Progenitor cell of endocrine pancreas (in vitro differentiated cells): Measurements from ENCODE around the gene ENTPD6. TPM values are rescaled to one million over a fixed set of nuclear protein-coding genes. Genes with fewer than 3 reads are reported as not detected.

Source experiments
- DNase-seq: peaks from one replicate; pipeline ENCODE4 v3.0.0; 2021; ENCODE audit warnings: low spot score; ENCODE audit not compliant: unreplicated experiment
- H3K27ac Mint-ChIP-seq: 2 replicates; pipeline ENCODE4 v1.8.0; 2021; ENCODE audit warnings: mild to moderate bottlenecking, moderate library complexity, mixed read lengths
- H3K27me3 Mint-ChIP-seq: 2 replicates; pipeline ENCODE4 v1.8.0; 2021; ENCODE audit warnings: mixed read lengths
- H3K36me3 Mint-ChIP-seq: 2 replicates; pipeline ENCODE4 v1.8.0; 2022; ENCODE audit warnings: mixed read lengths; ENCODE audit not compliant: insufficient read depth
- H3K4me1 Mint-ChIP-seq: 2 replicates; pipeline ENCODE4 v1.8.0; 2021; ENCODE audit warnings: low read depth, mixed read lengths
- H3K4me3 Mint-ChIP-seq: 2 replicates; pipeline ENCODE4 v1.8.0; 2021; ENCODE audit warnings: low read depth, mild to moderate bottlenecking, moderate library complexity, mixed read lengths
- H3K9me3 Mint-ChIP-seq: 2 replicates; pipeline ENCODE4 v1.8.0; 2021; ENCODE audit warnings: low read depth, mixed read lengths
- total RNA-seq: library from RNA; stranded (reverse); gene quantifications from 2 replicates; pipeline ENCODE4 v1.2.1, GENCODE V29; 2021
- TF ChIP-seq, protein P1 (sequence below): fragments of 200-600 bp; sonication (generic); IDR thresholded peaks from one replicate; pipeline ENCODE4 v1.5.0; 2021; ENCODE audit warnings: antibody characterized with exemption, mild to moderate bottlenecking; ENCODE audit not compliant: unreplicated experiment

Gene ENTPD6
- total RNA-seq, 1 donor from 2014 or later: 85.1 TPM

DNA sequence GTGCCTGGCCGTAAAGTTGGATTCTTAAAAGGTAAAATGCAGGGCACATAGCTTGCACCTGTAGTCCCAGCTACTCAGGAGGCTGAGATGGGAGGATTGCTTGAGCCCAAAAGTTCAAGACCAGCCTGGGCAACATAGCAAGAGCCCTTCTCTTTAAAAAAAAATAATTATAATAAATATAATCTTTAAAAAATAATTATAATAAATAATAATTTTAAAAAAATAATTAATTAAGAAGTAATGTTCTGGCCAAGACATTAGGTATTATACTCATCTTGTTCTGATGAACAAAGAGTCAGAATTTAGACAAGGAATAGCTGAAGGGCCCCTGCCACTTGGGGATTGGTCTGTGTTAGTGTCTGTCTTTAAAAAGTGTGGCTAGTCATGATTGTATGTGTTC, 13.9 kb downstream of the ENTPD6 start:
- peaks cover 6% of the 10 kb centered on the region for H3K36me3 Mint-ChIP-seq
- no peak overlapping the region for H3K27ac Mint-ChIP-seq
- H3K4me1 Mint-ChIP-seq: peaks cover 2% of the 10 kb centered on the region
- no peak for DNase-seq
- no peaks in the 10 kb centered on the region for H3K9me3 Mint-ChIP-seq
- TF ChIP-seq, protein P1, sequence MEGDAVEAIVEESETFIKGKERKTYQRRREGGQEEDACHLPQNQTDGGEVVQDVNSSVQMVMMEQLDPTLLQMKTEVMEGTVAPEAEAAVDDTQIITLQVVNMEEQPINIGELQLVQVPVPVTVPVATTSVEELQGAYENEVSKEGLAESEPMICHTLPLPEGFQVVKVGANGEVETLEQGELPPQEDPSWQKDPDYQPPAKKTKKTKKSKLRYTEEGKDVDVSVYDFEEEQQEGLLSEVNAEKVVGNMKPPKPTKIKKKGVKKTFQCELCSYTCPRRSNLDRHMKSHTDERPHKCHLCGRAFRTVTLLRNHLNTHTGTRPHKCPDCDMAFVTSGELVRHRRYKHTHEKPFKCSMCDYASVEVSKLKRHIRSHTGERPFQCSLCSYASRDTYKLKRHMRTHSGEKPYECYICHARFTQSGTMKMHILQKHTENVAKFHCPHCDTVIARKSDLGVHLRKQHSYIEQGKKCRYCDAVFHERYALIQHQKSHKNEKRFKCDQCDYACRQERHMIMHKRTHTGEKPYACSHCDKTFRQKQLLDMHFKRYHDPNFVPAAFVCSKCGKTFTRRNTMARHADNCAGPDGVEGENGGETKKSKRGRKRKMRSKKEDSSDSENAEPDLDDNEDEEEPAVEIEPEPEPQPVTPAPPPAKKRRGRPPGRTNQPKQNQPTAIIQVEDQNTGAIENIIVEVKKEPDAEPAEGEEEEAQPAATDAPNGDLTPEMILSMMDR: no peak
- no peaks in the 10 kb centered on the region for H3K27me3 Mint-ChIP-seq
- no peak overlapping the region for H3K4me3 Mint-ChIP-seq

DNA sequence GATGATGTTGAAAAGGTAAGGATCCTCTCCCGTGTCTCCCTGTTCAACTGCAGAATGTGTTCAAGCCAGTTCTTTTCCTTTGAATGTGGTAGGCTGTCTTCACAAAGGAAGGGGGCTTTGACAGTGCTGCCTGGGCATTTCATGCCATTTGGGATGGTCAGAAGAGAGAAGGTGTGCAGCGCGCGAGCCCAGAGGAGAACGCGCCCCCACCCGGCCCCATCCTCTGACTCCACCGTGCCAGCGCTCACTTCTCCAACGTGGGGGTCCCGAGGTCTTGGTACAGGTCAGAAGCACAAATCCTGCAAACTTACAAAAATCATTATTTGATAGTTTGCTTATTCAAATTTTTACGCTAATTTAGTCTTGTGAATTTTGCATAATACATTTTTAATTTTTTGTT, 14.4 kb downstream of the ENTPD6 start:
- no peaks in the 10 kb centered on the region for H3K9me3 Mint-ChIP-seq
- no peak overlapping the region for H3K4me3 Mint-ChIP-seq
- H3K36me3 Mint-ChIP-seq: peaks cover 6% of the 10 kb centered on the region
- H3K4me1 Mint-ChIP-seq: peaks cover 2% of the 10 kb centered on the region
- no peak for DNase-seq
- no peaks in the 10 kb centered on the region for H3K27me3 Mint-ChIP-seq
- TF ChIP-seq, protein P1: no peak
- no peak overlapping the region for H3K27ac Mint-ChIP-seq

DNA sequence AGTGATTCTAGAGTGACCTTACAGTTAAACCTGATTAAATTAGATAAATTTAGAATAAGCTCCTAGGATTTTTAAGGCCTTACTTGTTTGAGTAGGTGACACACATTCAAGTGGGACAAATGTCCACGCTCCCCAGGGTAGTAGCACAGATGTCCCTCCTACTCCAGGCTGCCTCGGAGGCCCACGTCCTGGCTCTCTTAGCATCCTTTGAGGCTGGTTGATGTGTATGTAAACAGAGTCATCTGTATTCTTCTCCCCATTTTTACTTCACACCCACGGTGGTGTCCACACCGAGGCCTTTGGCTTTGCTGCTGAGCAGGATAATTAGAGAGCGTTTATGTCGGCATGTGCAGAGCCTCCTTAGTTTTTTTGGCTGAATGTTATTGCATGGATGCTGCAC, 15.8 kb downstream of the ENTPD6 start:
- Mint-ChIP-seq H3K27ac (peak overlapping the region; percentile 49), H3K4me3 (no peak overlapping the region), H3K4me1 (no peaks in the 10 kb centered on the region), H3K27me3 (no peaks in the 10 kb centered on the region), H3K9me3 (no peaks in the 10 kb centered on the region), H3K36me3 (peaks cover 8% of the 10 kb centered on the region)
- no peak for DNase-seq
- TF ChIP-seq, protein P1: no peak

DNA sequence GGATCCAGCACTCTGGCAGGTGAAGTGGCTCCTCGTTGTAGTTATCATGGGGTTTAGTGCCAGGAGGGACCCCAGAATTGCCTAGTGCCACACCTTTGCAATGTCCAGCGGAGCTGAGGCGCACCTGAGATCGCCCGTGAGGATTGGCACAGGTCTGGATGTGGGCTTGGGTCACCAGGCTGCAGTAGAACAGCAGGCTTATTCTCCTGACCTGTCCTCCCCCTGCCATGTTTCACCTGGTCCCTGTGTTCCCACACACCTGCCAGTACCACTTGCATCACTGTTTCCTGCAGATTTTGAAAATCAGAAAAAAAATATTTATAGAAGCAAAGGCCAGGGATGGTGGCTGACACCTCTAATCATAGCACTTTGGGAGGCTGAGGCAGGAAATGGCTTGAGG, 16.7 kb downstream of the ENTPD6 start:
- Mint-ChIP-seq H3K27me3 (no peaks in the 10 kb centered on the region), H3K36me3 (peaks cover 8% of the 10 kb centered on the region), H3K27ac (no peak overlapping the region), H3K4me3 (no peak overlapping the region), H3K4me1 (no peaks in the 10 kb centered on the region), H3K9me3 (no peaks in the 10 kb centered on the region)
- TF ChIP-seq, protein P1: no peak
- no peak for DNase-seq

DNA sequence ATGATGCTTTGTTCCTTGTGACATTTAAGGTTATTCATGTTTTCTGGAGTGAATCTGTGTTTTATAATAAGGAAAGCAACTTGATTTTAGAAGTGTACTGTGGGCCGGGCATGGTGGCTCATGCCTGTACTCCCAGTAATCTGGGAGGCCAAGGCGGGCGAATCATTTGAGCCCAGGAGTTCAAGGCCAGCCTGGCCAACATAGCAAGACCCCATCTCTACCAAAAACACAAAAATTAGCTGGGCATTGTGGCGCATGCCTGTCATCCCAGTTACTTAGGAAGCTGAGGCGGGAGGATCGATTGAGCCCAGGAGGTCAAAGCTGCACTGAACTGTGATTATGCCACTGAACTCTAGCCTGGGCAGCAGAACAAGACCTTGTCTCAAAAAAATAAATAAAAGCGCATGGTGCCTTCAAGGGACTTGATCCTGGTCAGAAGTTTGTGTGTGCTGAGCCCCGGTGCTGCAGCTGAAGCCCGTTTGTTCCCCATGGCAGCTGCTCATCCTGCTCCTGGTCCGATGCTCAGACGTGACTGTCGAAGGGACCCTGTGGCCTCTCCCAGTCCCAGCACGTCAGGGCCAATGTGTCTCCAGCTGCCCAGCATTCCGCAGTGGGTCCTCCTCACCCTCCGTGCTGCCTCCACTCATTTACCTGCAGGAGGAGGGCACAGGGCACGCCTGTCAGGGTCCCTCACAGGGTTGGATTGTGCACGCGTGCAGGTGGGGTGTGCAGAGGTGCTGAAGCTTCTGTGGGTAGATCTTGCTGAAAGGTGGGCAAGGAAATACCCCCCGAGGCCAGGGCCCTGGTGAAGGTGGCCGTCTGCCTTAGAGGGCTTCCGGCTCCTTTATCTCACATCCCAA, 18.3 kb downstream of the ENTPD6 start:
- H3K36me3 Mint-ChIP-seq: peaks cover 6% of the 10 kb centered on the region
- H3K27ac Mint-ChIP-seq: no peak overlapping the region
- no peaks in the 10 kb centered on the region for H3K27me3 Mint-ChIP-seq
- TF ChIP-seq, protein P1: no peak
- H3K9me3 Mint-ChIP-seq: no peaks in the 10 kb centered on the region
- H3K4me1 Mint-ChIP-seq: no peaks in the 10 kb centered on the region
- no peak overlapping the region for H3K4me3 Mint-ChIP-seq
- no peak for DNase-seq
